Activated T-cell treated with anti-CD3 and anti-CD28 coated beads for 24 hours (primary cell): Measurements from ENCODE around the gene DGKG.

Experiments used
- DNase-seq: peaks from one replicate; pipeline ENCODE4 v3.0.0-alpha.2; 2020; ENCODE audit warnings: low read depth

The DGKG gene

DNA sequence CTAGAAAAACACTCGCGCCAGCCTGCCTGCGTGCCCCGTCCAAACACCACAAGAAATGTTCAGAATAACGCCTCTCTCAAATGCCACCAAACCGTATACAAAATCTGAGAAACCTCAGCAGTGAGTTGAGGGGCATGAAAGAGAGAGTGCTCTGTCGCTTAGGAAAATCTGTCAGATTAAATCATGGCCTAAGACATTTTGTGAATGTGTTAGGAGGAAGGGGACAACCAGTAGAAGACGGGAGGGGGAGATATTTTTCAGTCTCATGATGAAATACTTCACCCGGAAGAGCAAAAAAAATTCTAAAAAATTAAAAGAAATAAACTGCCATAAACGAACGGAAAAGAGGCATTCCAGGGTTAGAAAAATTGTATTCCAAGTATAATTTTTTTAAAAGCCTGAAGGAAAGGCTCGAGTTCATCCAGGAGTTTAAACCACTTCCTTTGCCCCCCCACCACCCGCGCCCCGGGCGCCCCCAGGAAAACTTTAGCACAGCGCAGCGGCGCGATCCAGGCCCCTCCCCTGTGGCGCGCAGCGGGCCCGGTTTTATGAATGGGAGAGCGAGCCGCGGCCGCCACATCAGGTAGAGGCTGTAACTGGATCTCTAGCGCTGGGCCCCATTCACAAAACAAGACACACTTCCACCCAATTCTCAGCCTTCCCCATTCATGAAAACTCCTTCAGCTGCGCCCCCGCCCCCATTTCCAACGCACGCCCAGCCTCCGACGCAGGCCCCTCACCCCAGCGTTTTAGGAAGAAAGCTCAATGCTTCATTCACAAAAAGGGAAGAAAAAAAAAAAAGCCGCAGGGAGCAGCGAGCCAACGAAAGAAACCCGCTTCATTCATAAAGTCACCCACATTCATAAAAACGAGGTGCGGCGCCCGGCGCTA is 254.6 kb downstream of the DGKG start:
- DNase-seq, result no peak

- no peak for DNase-seq
Observed at GRCh38 chr3:186105543-186105942, 256.5 kb downstream of the DGKG start.

GRCh38 chr3:186102687-186103086 is 259.3 kb downstream of the DGKG start:
- no peak for DNase-seq

DNA sequence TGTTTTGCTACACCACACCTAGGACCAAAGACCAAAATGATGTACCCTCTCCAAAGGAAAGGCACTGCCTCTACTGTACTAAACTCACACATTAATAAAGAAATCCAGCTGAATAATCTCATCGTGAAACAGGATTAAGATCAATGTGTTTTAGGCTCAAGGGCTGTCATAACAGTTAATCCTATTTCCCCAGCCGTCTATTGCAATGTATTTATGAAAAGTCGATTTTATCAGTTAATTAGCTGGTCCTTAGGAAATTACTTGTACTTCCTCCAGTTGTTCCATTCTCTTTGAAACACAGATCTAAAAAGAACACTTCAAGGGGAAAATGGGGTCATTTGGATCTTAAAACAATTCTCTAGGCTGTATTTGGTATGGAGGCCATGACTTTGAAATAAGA is 261.6 kb downstream of the DGKG start:
- no peak for DNase-seq

DNA sequence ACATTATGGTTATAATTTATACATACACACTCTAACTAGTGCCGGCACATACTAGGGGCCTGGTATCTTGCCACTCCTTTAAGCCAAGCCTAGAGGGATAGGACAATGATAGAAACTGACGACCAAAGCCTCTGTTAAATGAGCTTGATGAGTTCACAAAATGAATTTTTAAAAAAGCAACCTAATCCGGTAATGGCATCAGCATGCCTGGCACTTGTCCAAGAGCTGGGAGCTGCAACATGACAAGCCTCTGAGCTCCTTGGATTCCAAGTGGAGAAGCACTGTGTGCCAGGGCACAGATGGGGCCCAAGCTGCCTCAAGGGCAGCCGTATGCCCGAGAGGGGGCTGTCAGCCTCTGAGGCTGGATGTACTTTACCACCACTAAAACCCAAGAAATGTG is 262.9 kb downstream of the DGKG start:
- no peak for DNase-seq

GRCh38 chr3:186098740-186099139 is 263.3 kb downstream of the DGKG start:
- DNase-seq, result no peak

DNA sequence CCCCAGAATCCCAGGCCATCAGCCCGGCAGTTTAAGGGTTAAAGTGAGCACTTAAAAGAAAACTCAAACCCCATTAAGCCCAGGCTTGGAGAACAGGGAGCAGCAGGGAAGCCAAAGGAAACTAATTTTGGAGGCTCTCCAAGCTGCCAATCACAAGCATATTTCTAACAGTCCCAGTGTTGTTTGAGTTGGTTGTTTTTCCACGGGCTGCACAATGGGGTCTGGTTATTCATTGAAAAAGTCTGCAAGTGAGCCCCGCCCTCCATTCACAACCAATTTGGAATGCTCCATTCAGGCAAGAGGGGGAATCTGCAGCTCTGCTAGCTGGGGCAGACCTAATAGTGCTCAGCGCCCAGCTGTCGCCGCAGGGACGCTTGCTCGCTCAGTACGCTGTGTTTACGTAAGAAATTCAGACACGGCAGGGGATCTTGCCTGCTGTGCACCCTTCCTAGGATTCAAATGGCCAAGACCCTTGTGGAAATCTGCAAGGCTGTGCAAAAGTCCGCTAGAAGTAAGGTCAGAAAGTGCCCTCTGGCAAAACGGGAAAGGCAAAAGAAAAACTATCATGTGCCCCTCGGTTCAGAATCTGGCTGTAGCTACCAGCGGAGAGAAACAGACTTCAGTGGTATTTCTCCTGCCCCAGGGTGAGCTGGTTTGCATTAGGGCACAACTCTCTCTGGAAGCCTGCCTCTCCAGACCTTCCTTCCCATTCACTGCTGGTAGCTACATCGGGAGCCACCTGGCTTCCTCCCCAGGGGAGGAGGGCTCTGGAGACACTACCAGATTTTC is 264.2 kb downstream of the DGKG start:
- no peak for DNase-seq

DNA sequence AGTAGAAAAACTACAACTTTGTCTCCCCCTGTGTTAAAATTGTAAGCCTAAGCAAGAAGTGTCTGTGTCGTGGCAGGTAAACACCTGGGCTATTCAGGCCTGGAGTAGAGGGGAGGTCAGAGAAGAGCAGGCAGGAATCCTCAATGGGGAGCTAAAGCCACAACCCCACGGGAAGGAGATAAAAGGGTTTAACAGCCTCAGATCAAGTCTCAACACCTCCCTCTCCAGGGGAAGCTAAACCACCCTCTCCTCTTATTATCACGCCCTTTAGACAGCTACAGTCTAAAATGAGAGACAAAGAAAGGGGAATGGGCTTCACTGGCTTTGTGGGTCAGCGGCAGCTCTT is 264.7 kb downstream of the DGKG start:
- DNase-seq, result no peak
